Measurements from ENCODE around the gene NTNG1.

NTNG1 gene

DNA sequence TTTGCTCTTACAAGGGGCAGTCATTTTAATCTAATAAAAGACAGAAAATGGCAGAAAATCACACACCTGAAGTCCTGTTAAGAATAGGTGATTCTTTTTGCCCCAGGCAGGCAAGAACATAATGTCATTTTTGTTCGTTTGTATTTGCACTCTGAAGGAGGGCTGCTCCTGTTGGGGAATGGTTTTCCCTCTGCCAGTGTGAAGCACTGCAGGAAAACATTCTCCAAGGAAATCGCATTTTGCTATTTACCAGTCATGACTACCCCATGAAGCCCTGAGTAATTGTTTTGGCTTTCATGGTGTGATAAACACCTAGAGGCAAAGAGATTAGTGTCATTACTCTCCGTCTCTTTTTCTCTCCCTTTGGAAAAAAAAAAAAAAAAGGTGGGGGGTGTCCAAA lies 345.5 kb downstream of the NTNG1 start:
- in situ Hi-C loops (cut with MboI; ENCODE audit: low sequenced_read_pairs) = no loop called here

DNA sequence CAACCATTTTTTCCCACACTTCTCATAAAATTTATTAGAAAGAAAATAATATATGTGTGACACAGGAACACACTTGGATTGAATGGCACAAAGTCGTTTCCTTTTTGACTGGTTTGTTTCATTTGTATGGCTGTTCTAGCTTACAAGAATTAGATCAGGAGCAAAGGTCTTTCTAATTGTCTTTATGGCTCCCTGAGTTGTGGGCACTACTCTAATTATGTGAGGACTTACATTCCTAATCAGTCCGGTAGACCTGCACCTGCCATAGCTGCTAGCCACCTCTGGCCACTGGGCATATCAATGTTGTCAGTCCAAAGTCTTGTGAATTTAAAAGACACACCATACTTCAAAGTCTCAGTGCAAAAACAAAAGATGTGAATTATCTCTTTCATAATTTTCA lies 346.7 kb downstream of the NTNG1 start:
- in situ Hi-C loops (cut with MboI; ENCODE audit: low sequenced_read_pairs) = no loop called here

- in situ Hi-C loops (cut with MboI; ENCODE audit: low sequenced_read_pairs) = no loop called here
These were observed 350.7 kb downstream of the NTNG1 start for GRCh38 chr1:107491582-107491981.

GRCh38 chr1:107493111-107493716 lies 352.4 kb downstream of the NTNG1 start:
- in situ Hi-C loops (cut with MboI; ENCODE audit: low sequenced_read_pairs) = no loop called here

DNA sequence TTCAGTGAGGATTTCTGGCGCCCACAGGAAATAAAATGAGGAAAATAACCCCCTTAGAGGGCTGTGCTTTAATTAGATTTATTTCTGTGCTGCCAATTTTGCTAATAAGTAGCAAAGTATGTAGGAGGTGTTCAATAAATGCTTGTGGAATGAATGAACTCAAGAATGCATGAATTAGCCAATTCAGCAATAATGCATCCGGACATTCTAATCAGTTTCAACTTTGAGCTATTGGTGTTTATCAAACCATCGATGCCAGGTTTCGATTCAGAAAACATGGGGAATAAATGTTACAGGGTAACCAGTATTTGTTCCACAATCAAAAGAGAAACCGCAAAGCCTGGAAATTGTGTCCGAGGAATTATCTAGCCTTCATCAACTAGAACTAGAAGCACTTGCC lies 353.2 kb downstream of the NTNG1 start:
- in situ Hi-C loops (cut with MboI; ENCODE audit: low sequenced_read_pairs) = no loop called here

- in situ Hi-C loops (cut with MboI; ENCODE audit: low sequenced_read_pairs) = no loop called here
These were observed 355.2 kb downstream of the NTNG1 start for GRCh38 chr1:107496002-107496401.

DNA sequence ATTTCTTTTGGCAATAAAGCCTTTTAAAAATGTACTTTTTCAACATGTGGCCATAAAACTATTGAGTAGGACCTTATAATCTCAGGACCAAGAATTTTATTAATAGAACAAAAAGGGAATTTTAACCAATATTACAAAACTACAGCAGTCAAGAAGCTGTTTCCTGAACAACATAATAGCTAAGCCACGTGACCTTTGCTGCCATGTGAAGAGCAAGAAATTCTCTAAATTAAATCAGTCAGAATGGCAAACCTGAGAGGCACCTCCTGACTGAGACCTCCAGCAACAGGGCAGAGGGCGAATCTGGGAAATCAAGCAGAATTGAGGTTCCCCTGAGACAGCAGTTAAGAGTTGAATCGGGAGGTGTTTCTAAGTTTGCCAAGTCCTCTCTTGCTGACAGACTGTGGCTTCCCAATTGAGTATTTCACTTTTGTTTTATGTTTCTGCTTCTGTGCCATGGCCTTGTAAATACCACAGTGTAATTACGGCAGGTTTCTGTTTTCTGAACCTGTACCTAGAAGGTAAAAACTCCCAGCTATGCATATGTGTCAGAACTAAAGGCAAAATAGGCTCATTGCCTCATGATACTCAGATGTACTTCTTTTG lies 358.4 kb downstream of the NTNG1 start:
- in situ Hi-C loops (cut with MboI; ENCODE audit: low sequenced_read_pairs) = no loop called here

- in situ Hi-C loops (cut with MboI; ENCODE audit: low sequenced_read_pairs) = no loop called here
These were observed 360.3 kb downstream of the NTNG1 start for GRCh38 chr1:107501081-107501605.

GRCh38 chr1:107510347-107510746 lies 369.5 kb downstream of the NTNG1 start:
- in situ Hi-C loops (cut with MboI; ENCODE audit: low sequenced_read_pairs) = no loop called here

- in situ Hi-C loops (cut with MboI; ENCODE audit: low sequenced_read_pairs) = no loop called here
These were observed 372.0 kb downstream of the NTNG1 start for GRCh38 chr1:107512836-107513235.

DNA sequence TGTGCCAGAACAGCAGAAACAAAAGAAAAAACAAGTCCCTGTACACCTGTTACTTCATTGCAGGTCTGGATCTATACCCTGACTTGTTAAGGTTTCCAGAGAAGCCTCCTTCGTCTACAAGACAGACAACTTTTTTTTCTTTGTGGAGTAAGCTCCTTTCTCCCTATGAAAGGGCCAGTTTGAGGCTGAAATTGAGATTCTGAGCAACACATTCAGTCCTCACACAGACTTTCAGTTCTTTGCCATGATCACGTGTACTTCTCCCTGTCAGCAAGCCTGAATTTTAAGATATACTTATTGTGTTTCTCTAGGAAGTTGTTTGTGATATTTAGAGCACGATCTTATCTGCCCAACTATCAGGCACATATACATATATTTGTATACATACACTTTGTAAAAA lies 374.0 kb downstream of the NTNG1 start:
- in situ Hi-C loops (cut with MboI; ENCODE audit: low sequenced_read_pairs) = no loop called here

DNA sequence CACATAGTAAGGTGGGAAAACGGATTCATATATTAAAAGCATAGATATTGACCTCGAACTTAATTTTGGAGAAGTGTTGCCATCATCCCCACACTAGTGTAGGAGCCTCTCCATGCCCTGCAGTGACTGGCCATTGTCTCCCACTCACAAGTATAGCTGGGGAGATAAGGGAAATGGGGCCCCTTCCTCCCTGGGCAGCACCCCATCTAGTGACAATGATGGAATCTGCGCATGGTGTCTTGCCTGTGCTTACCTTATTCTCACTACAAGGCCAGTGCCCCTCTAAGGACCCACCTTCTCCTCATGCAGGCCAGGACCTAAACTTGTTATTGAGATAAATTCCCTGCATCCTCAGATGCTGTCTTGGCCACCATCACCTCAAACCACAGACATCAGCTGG lies 374.9 kb downstream of the NTNG1 start:
- in situ Hi-C loops (cut with MboI; ENCODE audit: low sequenced_read_pairs) = no loop called here

DNA sequence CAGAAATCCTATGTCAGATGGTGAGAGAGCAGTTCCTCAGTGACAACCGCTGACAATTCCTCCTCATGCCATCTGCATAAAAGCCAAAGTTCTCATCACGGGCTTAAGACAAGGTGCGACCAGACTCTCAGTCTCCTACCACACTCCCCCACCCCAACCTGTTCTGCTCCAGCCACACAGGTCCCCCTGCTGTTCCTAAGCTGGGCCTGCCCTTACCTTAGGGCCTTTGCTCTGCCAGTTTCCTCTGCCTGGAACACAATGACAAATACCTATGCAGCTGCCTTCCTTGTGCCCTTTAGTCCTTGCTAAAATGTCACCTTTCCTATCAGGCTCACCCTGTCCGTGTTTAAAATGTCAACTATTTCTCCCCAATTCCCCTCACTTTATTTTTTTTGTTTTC lies 382.2 kb downstream of the NTNG1 start:
- in situ Hi-C loops (cut with MboI; ENCODE audit: low sequenced_read_pairs) = no loop called here

DNA sequence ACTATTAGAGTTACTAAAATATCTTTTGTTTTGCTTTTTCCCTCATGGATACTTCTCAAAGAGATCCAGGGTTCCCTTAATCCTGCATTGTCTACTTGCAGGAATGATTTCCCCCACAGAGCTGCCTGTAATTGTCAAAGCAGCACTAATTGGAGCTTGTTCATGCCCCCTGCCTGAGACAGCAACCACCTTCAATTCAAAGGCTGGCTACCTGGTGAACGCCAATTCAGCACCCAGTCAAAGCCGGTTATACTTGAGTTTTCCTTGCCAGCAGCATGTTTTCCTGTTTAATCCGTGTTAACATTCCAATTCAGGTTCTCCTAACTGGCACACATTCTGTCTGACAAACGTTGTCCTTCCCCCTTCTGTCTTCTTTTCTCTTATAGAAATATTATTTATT lies 382.9 kb downstream of the NTNG1 start:
- in situ Hi-C loops (cut with MboI; ENCODE audit: low sequenced_read_pairs) = no loop called here

- in situ Hi-C loops (cut with MboI; ENCODE audit: low sequenced_read_pairs) = no loop called here
These were observed 383.5 kb downstream of the NTNG1 start for GRCh38 chr1:107524301-107524700.

GRCh38 chr1:107525145-107525544 lies 384.3 kb downstream of the NTNG1 start:
- in situ Hi-C loops (cut with MboI; ENCODE audit: low sequenced_read_pairs) = no loop called here

- in situ Hi-C loops (cut with MboI; ENCODE audit: low sequenced_read_pairs) = no loop called here
These were observed 385.1 kb downstream of the NTNG1 start for GRCh38 chr1:107525961-107526360.

DNA sequence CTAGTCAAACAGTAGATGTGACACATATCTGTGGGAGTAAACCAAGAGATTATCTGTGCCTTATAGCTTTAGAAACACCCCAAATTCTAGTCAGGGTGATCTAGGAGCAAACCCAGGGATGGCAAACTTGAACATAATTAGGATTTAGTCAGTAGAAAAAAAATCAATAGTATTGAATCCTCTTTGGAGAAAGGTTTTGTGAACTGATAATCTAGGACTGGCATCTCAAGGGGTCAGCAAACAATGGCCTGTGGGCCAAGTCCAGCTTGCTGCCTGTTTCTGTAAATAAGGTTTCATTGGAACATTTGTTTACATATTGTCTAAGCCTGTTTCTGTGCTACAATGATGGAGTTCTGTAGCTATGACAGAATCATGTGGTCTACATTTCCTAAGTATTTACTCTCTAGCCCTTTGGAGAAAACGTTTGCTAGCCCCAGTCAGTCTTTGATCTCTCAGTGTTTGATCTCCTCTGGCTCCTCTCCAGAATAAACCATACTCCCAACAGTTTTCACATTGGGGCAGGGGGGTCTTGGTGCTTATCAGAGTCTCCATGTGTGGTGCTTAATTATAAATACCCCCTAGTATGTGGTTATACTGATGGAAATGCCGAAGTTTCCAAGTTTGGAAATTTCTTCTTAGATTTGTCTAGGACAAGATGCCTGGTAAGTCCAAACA lies 385.8 kb downstream of the NTNG1 start:
- in situ Hi-C loops (cut with MboI; ENCODE audit: low sequenced_read_pairs) = no loop called here

- in situ Hi-C loops (cut with MboI; ENCODE audit: low sequenced_read_pairs) = no loop called here
These were observed 388.8 kb downstream of the NTNG1 start for GRCh38 chr1:107529511-107530149.

DNA sequence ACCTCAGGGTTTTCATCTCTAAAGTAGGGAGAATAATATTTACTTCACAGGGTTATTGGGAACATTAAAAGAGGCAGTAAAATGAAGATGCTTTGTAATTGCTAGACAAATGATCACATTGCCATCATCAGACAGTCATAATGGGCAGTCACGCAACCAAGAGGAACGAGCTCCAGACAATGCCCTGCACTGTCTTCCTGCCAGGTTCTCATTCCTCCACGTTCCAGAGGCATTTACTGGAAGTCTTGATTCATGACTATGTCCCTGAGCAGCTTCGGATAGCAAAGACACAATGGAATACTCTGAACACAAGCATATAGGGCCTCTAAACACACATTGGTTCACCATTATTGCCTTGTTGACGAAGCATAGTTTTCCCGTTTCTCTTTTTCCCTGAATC lies 389.7 kb downstream of the NTNG1 start:
- in situ Hi-C loops (cut with MboI; ENCODE audit: low sequenced_read_pairs) = no loop called here

DNA sequence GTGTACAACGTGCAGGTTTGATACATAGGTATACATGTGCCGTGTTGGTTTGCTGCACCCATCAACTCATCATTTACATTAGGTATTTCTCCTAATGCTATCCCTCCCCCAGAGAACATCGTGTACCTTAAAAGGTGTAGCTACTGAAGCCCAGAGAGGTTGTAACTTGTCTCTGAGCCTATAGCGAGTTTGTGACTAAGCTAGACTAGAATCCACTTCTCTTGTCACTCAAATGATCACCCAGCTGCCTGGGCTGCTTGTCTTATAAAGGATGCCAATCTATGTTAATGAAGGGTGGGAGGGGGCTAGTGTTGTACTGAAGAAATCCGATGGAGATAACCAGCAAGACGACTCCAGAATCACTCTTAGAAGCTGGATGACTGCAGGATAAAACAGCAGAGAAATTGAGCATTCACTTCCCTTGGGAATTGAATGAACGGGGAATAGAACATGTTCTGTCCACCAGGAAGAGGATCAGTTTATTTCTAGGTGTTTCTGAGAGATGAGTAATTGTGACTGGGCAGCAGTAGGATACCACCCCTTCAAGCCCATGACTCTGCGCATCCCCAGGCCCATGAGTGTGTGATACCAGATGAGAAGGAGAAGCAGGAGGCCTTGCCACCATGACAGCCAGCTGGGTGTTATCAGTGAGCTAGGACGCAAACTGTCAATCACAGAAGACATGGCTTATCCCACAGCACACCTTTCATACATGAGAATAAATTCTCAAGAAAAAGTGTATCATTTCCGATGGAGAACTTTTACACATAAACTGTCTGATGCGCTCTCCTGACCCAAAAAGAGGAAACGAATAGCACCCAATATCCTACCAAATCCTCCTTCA lies 390.4 kb downstream of the NTNG1 start:
- in situ Hi-C loops (cut with MboI; ENCODE audit: low sequenced_read_pairs) = no loop called here
